HUDEP-2 (cell line): ENCODE results near the gene ZC3H12C.
"Not testable (repeated sequence)": the region's sequence is repeated elsewhere in the genome, so short reads cannot be mapped to it uniquely, and the experiment has no call there.

Experiments used
- DNase-seq, 76 experiments: peaks; one replicate each; lab custom pipeline; 2025; ENCODE audit not compliant: unreplicated experiment in 76 of 76; lab: John Stamatoyannopoulos, UW

ZC3H12C gene

GRCh38 chr11:110208678-110209312 is 115.6 kb downstream of the ZC3H12C start:
- not testable (repeated sequence) for DNase-seq

GRCh38 chr11:110209313-110209694 is 116.1 kb downstream of the ZC3H12C start:
- not testable (repeated sequence) for DNase-seq

GRCh38 chr11:110217223-110217877 is 124.2 kb downstream of the ZC3H12C start:
- DNase-seq, result no peak

GRCh38 chr11:110217936-110218335 is 124.7 kb downstream of the ZC3H12C start:
- no peak for DNase-seq

- no peak for DNase-seq
These were observed 126.0 kb downstream of the ZC3H12C start for GRCh38 chr11:110219006-110219785.
